ENCODE measurements around the gene STUB1. TPM values are rescaled to one million over a fixed set of nuclear protein-coding genes. Genes with fewer than 3 reads are reported as not detected.

The STUB1 gene
- total and polyA plus RNA-seq, 8 donors = 40.1 to 130 (median 56.2) TPM

- FAIRE-seq = no peak
Observed at GRCh38 chr16:633336-634050, 46.7 kb upstream of the STUB1 start.

GRCh38 chr16:634051-634670 lies 46.0 kb upstream of the STUB1 start:
- FAIRE-seq = no peak
- no peak for TF ChIP-seq CTCF (IDR thresholded peaks at IDR 0.05)
- Histone ChIP-seq H3K9me3 (no peaks in the 10 kb centered on the region), H3K4me3 (no peak overlapping the region), H3K36me3 (peaks cover 0 to 8% (median 0%) of the 10 kb centered on the region in 3 donors), H3K4me1 (peaks cover 12 to 16% (median 14%) of the 10 kb centered on the region in 3 donors), H3K27me3 (no peaks in the 10 kb centered on the region), H3K27ac (no peak overlapping the region)
- 88 to 90% methylated on average over 21 to 22 of the region's 22 CpGs for WGBS, 2 donors
- no peak for ATAC-seq
- DNase-seq = peak in 2 of 6 donors; percentile 46 to 49
- intact Hi-C loops (cut with DNase I) = no loop called here

More at GRCh38 chr16:633336-634050, 46.7 kb upstream of the STUB1 start:
- ATAC-seq (no peak), DNase-seq (peak in 3 of 6 donors; percentile 32 to 78 (median 53))
- Histone ChIP-seq H3K4me3 (no peak overlapping the region), H3K27me3 (no peaks in the 10 kb centered on the region), H3K27ac (no peak overlapping the region), H3K4me1 (peaks cover 12 to 16% (median 14%) of the 10 kb centered on the region in 3 donors), H3K9me3 (no peaks in the 10 kb centered on the region), H3K36me3 (peaks cover 0 to 13% (median 0%) of the 10 kb centered on the region in 3 donors)
- TF ChIP-seq CTCF (IDR thresholded peaks at IDR 0.05) = no peak
- WGBS, 2 donors = 96 to 98% methylated on average over 72 to 74 of the region's 74 CpGs
- intact Hi-C loops (cut with DNase I) = no loop called here

- DNase-seq = peak in 1 of 6 donors; percentile 67
- Histone ChIP-seq H3K27me3 (no peaks in the 10 kb centered on the region), H3K36me3 (peaks cover 0 to 8% (median 0%) of the 10 kb centered on the region in 3 donors), H3K4me3 (peak overlapping the region in 2 of 4 donors; percentile 78 to 81), H3K4me1 (peaks cover 12 to 16% (median 14%) of the 10 kb centered on the region in 3 donors), H3K9me3 (no peaks in the 10 kb centered on the region), H3K27ac (no peak overlapping the region)
- intact Hi-C loops (cut with DNase I) = no loop called here
- WGBS, 2 donors = 84 to 90% methylated on average over 7 of the region's 7 CpGs
- TF ChIP-seq CTCF (IDR thresholded peaks at IDR 0.05) = no peak
- no peak for ATAC-seq
- FAIRE-seq = no peak
Observed at GRCh38 chr16:634996-635395, 45.2 kb upstream of the STUB1 start.

- peak overlapping the region; percentile 83 to 97 (median 88) for H3K27ac ChIP-seq
Observed at GRCh38 chr16:635573-636205, 44.5 kb upstream of the STUB1 start.

More at GRCh38 chr16:635573-636205, 44.5 kb upstream of the STUB1 start:
- Histone ChIP-seq H3K9me3 (no peaks in the 10 kb centered on the region), H3K36me3 (peaks cover 0 to 8% (median 0%) of the 10 kb centered on the region in 3 donors), H3K4me3 (peak overlapping the region; percentile 72 to 84 (median 80)), H3K4me1 (peaks cover 12 to 16% (median 14%) of the 10 kb centered on the region in 3 donors), H3K27me3 (no peaks in the 10 kb centered on the region)
- 4 to 6% methylated on average over 44 to 55 of the region's 55 CpGs for WGBS, 2 donors
- FAIRE-seq (no peak), DNase-seq (peak in 2 of 6 donors; percentile 58 to 67), ATAC-seq (no peak)
- intact Hi-C loops (cut with DNase I) = no loop called here
- TF ChIP-seq CTCF (IDR thresholded peaks at IDR 0.05) = no peak
